SK-N-SH treated with all-trans-retinoic acid at 6 μM for 48 hours (cell line): ENCODE data around the gene ARHGAP29.

Source experiments
- ATAC-seq: fragments of 200-7000 bp; cut with Tn5 transposase; 3 replicates; pipeline ENCODE4 v1.9.1; 2020; ENCODE audit warnings: mild to moderate bottlenecking, moderate library complexity
- ARNTL ChIP-seq: fragments of 450-650 bp; formaldehyde crosslinking; IDR thresholded peaks from 2 replicates; pipeline ENCODE4 v1.5.0; 2020; ENCODE audit warnings: low read depth, mild to moderate bottlenecking, moderate library complexity, borderline replicate concordance
- BACH2 ChIP-seq: fragments of 250-450 bp; sonication (Bioruptor Pico); IDR thresholded peaks from 2 replicates; pipeline ENCODE4 v1.9.0; 2021; ENCODE audit warnings: mild to moderate bottlenecking, borderline replicate concordance
- CREB5 ChIP-seq: fragments of 250-450 bp; sonication (Bioruptor Pico); IDR thresholded peaks from 2 replicates; pipeline ENCODE4 v1.5.1; 2020; ENCODE audit warnings: low read depth, mild to moderate bottlenecking, moderate library complexity
- CSDC2 ChIP-seq: fragments of 250-450 bp; sonication (Bioruptor Pico); IDR thresholded peaks from 2 replicates; pipeline ENCODE4 v1.5.0; 2020; ENCODE audit warnings: mild to moderate bottlenecking, moderate library complexity
- CSRNP3 ChIP-seq: fragments of 250-450 bp; sonication (Bioruptor Pico); IDR thresholded peaks from 2 replicates; pipeline ENCODE4 v1.5.1; 2021; ENCODE audit warnings: mild to moderate bottlenecking, moderate library complexity
- ESRRG ChIP-seq: fragments of 250-450 bp; sonication (Bioruptor Pico); IDR thresholded peaks from 2 replicates; pipeline ENCODE4 v1.6.1; 2021; ENCODE audit warnings: mild to moderate bottlenecking
- GLIS3 ChIP-seq: fragments of 250-450 bp; sonication (Bioruptor Pico); IDR thresholded peaks from 2 replicates; pipeline ENCODE4 v1.5.0; 2020; ENCODE audit warnings: mild to moderate bottlenecking, moderate library complexity
- ISL1 ChIP-seq: fragments of 250-450 bp; sonication (Bioruptor Pico); IDR thresholded peaks from 2 replicates; pipeline ENCODE4 v2.1.2; 2022; ENCODE audit warnings: mild to moderate bottlenecking, moderate library complexity
- OSR1 ChIP-seq: fragments of 250-450 bp; sonication (Bioruptor Pico); IDR thresholded peaks from 2 replicates; pipeline ENCODE4 v1.8.0; 2022; ENCODE audit warnings: moderate library complexity, mild to moderate bottlenecking, inconsistent platforms
- PATZ1 ChIP-seq: fragments of 250-450 bp; sonication (Bioruptor Pico); IDR thresholded peaks from 2 replicates; pipeline ENCODE4 v1.8.0; 2020; ENCODE audit warnings: mild to moderate bottlenecking, moderate library complexity, borderline replicate concordance
- POU6F1 ChIP-seq: fragments of 250-450 bp; sonication (Bioruptor Pico); IDR thresholded peaks from 2 replicates; pipeline ENCODE4 v1.8.0; 2021; ENCODE audit warnings: low read depth, mild to moderate bottlenecking, moderate library complexity, borderline replicate concordance
- PPARA ChIP-seq: fragments of 250-450 bp; sonication (Bioruptor Pico); IDR thresholded peaks from 2 replicates; pipeline ENCODE4 v1.5.0; 2020; ENCODE audit warnings: mild to moderate bottlenecking, borderline replicate concordance
- RARB ChIP-seq: fragments of 250-450 bp; sonication (Bioruptor Pico); IDR thresholded peaks from 2 replicates; pipeline ENCODE4 v1.8.0; 2021; ENCODE audit warnings: mild to moderate bottlenecking, moderate library complexity
- SNAI2 ChIP-seq: fragments of 250-450 bp; sonication (Bioruptor Pico); IDR thresholded peaks from 2 replicates; pipeline ENCODE4 v1.5.0; 2020; ENCODE audit warnings: mild to moderate bottlenecking, moderate library complexity
- TCF4 ChIP-seq: fragments of 250-450 bp; sonication (Bioruptor Pico); IDR thresholded peaks from 2 replicates; pipeline ENCODE4 v1.8.0; 2021; ENCODE audit warnings: mild to moderate bottlenecking, moderate library complexity, borderline replicate concordance
- TOX ChIP-seq: fragments of 250-450 bp; sonication (Bioruptor Pico); IDR thresholded peaks from 2 replicates; pipeline ENCODE4 v1.8.0; 2021; ENCODE audit warnings: mild to moderate bottlenecking, moderate library complexity, borderline replicate concordance
- ZC3H10 ChIP-seq: fragments of 250-450 bp; sonication (Bioruptor Pico); IDR thresholded peaks from 2 replicates; pipeline ENCODE4 v1.5.1; 2021; ENCODE audit warnings: mild to moderate bottlenecking, moderate library complexity
- ZFP3 ChIP-seq: fragments of 250-450 bp; sonication (Bioruptor Pico); IDR thresholded peaks from 2 replicates; pipeline ENCODE4 v1.5.0; 2020; ENCODE audit warnings: mild to moderate bottlenecking, moderate library complexity
- ZFP30 ChIP-seq: fragments of 450-650 bp; formaldehyde crosslinking; IDR thresholded peaks from 2 replicates; pipeline ENCODE4 v1.5.0; 2022; ENCODE audit warnings: mild to moderate bottlenecking, moderate library complexity
- ZNF565 ChIP-seq: fragments of 450-650 bp; formaldehyde crosslinking; conservative IDR thresholded peaks from 2 replicates; pipeline ENCODE4 v1.5.0; 2020; ENCODE audit warnings: low read depth, mild to moderate bottlenecking, moderate library complexity
- ZNF70 ChIP-seq: fragments of 450-650 bp; formaldehyde crosslinking; IDR thresholded peaks from 2 replicates; pipeline ENCODE4 v1.5.0; 2020; ENCODE audit warnings: mild to moderate bottlenecking, moderate library complexity
- ZNF8 ChIP-seq: fragments of 450-650 bp; formaldehyde crosslinking; IDR thresholded peaks from 2 replicates; pipeline ENCODE4 v1.5.0; 2020; ENCODE audit warnings: mild to moderate bottlenecking, moderate library complexity

Gene ARHGAP29

GRCh38 chr1:94281361-94282142 is 44.2 kb upstream of the ARHGAP29 start (continued):
- peak; percentile 100 for TF ChIP-seq PATZ1 (CRISPR knock-in tag)
- TF ChIP-seq SNAI2 (CRISPR knock-in tag): peak; percentile 95
- peak; percentile 97 for TF ChIP-seq TCF4 (CRISPR knock-in tag)
- TF ChIP-seq POU6F1 (CRISPR knock-in tag): peak; percentile 96; the same call in 1 of the 2 replicates
- TF ChIP-seq ESRRG: peak; percentile 95
- peak; percentile 100 for TF ChIP-seq ISL1 (CRISPR knock-in tag)
- peak; percentile 96 for TF ChIP-seq CREB5
- TF ChIP-seq OSR1 (CRISPR knock-in tag): no peak

GRCh38 chr1:94280541-94280940 is 43.2 kb upstream of the ARHGAP29 start:
- TF ChIP-seq CSDC2 (CRISPR knock-in tag): no peak
- no peak for ATAC-seq

GRCh38 chr1:94279462-94279861 is 42.1 kb upstream of the ARHGAP29 start:
- ATAC-seq: no peak
- no peak for TF ChIP-seq ZNF8 (CRISPR knock-in tag)
- TF ChIP-seq ZC3H10 (CRISPR knock-in tag): no peak
- no peak for TF ChIP-seq TCF4 (CRISPR knock-in tag)
- no peak for TF ChIP-seq CSDC2 (CRISPR knock-in tag)
- no peak for TF ChIP-seq PATZ1 (CRISPR knock-in tag)
- no peak for TF ChIP-seq ZFP3 (CRISPR knock-in tag)
- TF ChIP-seq GLIS3: no peak
- no peak for TF ChIP-seq TOX (CRISPR knock-in tag)
- TF ChIP-seq RARB (CRISPR knock-in tag): no peak
- no peak for TF ChIP-seq ZNF565 (CRISPR knock-in tag)
- TF ChIP-seq ZNF70: no peak
- no peak for TF ChIP-seq CREB5
- no peak for TF ChIP-seq PPARA (CRISPR knock-in tag)

- no peak for TF ChIP-seq ARNTL
- TF ChIP-seq SNAI2 (CRISPR knock-in tag): no peak
- no peak for TF ChIP-seq BACH2
- no peak for TF ChIP-seq ZFP3 (CRISPR knock-in tag)
- no peak for TF ChIP-seq ZC3H10 (CRISPR knock-in tag)
- TF ChIP-seq ZNF8 (CRISPR knock-in tag): no peak
- TF ChIP-seq CSDC2 (CRISPR knock-in tag): no peak
- no peak for TF ChIP-seq CREB5
- TF ChIP-seq PATZ1 (CRISPR knock-in tag): no peak
- no peak for TF ChIP-seq ZNF70
- TF ChIP-seq OSR1 (CRISPR knock-in tag): no peak
- TF ChIP-seq ZNF565 (CRISPR knock-in tag): no peak
- TF ChIP-seq TCF4 (CRISPR knock-in tag): no peak
- no peak for TF ChIP-seq ZFP30
- no peak for TF ChIP-seq CSRNP3
- TF ChIP-seq TOX (CRISPR knock-in tag): no peak
- no peak for ATAC-seq
These were observed 41.7 kb upstream of the ARHGAP29 start for GRCh38 chr1:94279038-94279437.
